ENCODE data around the gene ERC2.

Gene ERC2

DNA sequence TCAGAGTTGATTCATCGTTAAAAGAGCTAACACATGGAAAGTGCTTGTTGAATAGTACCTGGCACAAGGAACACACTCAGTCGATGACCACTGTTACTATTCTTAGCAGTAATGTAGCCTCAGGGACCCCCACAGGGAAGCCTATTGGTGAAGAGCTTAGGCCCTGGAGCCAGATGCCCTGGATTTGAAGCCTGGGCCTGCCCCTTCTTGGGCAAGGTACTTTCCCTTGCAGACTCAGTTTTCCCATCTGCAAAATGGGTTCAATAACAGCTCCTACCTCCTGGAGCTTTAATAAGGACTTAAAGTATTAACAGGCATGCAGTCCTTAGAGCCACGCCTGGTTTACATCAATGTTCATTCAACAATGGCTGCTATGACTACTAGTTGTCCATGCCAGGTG is 884.2 kb downstream of the ERC2 start:
- DNase-seq (ENCODE audit: low spot score): no peak

DNA sequence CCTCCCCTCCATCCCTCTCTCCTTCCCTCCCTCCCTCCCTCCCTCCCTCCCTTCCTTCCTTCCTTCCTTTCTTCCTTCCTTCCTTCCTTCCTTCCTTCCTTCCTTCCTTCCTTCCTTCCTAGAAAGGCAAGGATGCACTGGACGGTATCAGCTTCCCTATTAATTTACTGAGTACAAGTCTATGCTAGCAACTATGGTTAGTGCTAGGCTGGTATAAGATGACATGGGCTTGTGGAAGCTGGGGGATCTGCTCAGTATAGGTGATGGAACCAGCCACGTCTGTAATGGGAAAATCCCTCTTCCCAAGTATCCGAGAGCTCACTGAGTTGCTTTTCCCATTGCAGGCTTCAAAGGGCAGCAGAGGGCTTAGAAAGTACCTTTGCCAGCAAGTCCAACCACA is 884.8 kb downstream of the ERC2 start:
- no peak for DNase-seq (ENCODE audit: low spot score)

DNA sequence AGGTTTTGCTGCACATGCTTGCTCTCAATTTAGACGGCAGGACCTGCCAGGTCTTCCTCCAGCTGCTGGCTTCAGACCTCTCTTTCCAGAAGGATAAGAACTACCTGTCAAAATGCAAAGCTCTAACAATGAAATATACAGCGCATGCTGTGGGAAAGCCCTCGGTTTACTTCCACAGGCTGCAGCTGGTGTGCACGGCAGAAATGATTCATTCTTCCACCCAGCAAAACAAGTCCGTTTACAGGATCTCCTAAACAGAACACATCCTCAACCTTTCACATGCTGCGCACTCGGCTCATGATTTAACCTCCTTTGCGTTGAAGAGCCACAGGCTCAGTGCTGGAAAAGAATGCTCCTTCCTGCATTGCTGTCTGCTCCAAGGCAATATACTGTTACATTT is 888.8 kb downstream of the ERC2 start:
- no peak for DNase-seq (ENCODE audit: low spot score)

DNA sequence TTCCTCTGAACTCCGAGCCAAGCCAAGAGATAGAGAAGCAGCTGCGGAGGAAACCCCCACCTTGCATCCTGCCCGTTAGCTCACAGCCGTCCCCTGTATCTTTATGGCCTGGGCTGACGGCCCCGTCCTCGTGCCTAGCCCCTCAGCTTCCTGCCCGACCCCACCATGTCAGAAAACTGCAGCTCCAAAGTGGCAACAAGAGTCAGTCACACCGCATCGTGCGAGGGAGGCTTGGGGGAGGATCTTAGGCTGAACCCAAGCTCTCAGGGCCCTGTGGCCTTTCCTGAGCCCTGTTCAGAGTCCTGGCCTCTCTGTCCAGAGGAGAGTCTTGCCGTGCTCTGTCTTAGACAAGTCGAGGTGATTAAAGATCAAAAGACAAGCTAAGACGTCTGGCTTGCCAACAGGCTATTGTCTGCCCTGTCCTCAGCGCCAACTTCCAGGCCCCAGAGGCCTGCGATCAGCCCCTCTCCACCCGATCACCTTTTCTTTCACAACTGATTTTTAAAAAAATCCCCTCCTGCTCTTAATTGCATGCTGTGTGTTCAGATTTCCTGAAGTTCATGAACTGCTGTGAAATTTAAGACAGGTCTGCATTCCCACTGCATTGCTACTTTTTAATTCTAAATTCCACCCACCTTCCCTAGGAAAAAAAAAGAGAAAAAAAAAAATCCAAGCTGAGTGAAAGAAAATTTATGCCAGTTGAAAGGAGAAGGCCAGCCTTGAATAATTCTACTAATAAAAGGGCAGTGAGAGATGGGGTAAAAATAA is 891.5 kb downstream of the ERC2 start:
- DNase-seq (ENCODE audit: low spot score): no peak

DNA sequence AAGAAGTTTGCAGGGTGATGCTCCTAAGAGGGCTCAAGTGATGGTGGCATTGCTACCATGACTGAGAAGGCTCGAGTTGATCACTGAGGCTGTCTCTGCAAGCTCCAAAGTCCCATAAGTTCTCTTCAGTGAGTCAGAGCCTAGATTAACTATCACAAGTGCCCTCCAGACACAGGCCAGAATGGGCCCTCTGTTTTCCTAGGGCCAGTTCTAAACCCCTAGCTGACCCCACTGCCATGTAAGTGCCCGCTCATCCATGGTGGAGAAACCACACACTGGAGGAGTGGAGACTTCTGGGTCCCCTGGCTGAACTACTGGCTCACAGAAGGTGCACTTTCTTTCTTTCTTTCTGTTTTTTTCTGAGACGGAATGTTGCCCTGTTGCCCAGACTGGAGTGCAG is 893.6 kb downstream of the ERC2 start:
- DNase-seq (ENCODE audit: low spot score): no peak

DNA sequence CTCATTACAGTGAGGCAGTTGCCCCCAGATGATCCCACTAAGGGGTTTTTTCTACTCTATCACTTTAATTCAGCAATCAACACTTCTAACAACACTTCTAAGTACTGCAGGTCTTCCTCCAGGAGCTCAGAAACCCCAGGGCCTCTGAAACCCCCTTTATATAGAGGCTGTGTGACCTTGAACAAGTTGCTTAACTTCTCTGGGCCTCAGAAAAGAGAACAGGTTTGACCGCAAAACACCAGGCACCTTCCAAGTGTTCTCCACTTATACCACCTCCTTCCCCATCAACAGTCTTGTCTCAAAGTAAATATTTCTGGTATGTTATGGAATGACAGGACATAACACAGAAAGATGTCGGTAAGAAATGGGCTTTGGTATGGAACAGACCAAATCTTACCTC is 895.5 kb downstream of the ERC2 start:
- DNase-seq (ENCODE audit: low spot score): no peak

DNA sequence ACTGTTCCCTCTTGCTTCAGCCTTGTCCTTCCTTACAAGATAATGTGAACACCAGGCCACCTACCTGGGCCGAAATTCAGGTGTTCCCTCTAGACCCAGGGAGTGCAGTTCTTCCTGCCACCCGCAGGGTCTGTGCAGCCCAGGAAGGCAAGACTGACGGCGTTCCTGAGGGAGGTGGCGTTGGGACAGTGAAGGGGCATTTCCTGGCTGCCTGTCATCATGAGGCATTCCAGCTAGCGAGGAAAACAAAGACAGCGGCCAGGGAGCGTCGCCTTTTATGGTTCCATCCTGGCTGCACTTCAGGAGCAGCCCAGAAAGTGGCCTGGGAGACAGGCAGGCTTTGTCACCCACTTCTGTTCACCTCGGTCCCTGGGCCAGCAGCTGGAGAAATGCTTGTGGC is 896.4 kb downstream of the ERC2 start:
- DNase-seq (ENCODE audit: low spot score): no peak

DNA sequence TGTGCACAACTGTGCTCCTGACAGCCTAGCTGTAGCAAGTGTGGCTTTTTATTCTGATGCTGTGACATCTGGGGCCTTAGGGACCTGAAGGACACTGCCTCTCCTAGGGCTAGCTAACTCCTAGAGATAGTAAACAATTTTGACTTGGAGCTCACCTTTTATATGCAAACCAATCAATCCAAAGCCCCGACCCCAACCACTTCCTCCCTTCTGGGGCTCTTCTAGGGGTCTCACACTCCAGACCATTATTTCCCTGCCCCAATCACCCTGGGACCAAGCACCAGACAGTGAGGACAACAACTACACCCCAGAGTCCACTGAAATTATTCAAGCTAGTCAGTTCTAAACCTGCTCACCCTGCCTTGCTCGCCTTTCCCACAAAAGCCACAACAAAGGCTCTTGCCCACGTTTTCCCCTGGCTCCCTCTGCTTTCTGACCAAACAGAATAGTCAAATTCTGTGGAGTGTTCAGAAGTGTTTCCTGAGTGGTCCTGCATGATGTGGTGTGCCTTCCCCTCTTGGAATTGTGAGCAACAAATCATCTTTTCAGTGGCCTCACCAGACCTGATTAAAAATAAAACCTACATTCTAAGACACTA is 897.0 kb downstream of the ERC2 start:
- no peak for DNase-seq (ENCODE audit: low spot score)

DNA sequence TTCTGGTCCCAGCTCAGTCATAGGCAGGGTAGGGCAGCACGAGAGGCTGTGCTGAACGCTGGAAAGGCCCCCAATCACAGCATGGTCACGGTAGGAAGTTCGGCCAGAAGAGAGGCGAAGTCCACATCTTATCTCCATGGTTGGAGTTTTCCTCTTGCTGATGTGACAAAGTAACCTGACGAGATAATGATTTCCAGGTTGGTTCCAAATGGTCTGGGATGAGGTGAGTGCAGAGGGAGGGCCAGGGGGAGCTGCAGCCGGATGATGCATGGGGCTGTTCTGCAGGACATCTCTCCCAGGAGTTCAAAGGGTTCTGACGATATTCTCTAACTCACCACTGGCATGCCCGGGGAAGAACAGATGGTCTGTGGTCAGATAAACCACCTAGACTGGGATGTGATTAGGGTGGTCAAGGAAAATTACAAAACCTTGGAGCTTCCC is 898.0 kb downstream of the ERC2 start:
- DNase-seq (ENCODE audit: low spot score): no peak

DNA sequence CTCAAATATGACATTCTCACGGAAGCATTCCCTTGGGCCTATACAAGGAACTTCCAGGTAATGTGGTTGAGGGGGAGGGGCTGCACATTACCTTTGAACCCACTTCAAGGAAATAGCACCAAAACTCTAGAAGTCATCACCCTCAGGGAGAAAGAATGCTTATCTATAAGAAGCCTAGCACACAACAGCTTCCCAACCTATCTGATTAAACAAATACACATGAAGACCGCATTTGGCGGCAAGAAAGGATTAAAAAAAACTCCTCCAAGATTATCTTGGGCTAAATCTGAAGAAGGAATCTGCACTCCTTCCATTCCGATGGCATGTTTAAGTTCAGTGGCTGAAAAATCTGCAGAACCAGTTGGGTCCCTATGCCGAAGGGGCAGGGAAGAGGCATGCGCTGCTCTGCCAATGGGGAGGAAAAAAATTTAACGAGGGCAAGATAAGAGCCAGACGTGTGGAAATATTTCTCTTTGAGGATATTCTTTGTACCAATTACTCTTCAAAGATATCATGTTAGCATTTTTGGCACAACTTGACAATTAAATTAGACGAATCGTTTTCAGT is 899.2 kb downstream of the ERC2 start:
- DNase-seq (ENCODE audit: low spot score): no peak

DNA sequence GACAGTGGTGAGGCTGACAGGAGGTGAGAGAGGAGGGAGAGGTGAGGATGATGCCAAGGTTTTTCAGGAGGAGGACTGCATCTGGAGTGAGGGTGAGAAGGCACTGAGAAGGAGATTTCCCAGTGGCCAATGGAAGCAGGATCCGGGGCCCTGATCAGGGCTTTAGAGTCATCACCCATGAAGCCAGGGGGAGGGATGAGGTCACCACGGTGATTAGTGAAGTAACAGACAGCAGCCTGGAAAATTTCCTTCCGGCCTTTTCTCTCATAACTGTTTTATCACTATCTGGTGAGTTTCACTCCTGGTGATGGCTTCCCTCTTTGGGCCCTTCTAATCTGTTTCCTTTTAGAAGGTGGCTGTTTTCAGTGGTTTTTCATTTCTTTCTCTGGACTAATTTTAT is 900.7 kb downstream of the ERC2 start:
- DNase-seq (ENCODE audit: low spot score): no peak

DNA sequence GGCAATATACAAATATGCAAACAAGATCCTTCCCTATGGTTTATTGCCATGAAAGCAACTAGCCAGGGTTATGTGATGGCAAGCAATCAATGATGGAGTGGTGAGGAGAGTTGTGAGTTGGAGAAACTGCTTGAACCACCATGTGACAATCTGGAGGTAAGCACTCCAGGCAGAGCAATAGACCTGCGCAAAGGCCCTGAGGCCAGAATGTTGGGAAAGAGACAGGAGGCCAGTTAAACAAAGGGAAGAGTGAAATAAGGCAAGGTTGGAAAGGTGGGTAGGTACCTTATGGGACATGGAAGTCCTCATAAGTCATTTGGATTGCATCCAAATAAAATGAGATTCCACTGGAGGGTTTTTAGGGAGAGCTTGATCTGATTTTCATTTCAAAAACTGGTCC is 901.1 kb downstream of the ERC2 start:
- DNase-seq (ENCODE audit: low spot score): no peak

DNA sequence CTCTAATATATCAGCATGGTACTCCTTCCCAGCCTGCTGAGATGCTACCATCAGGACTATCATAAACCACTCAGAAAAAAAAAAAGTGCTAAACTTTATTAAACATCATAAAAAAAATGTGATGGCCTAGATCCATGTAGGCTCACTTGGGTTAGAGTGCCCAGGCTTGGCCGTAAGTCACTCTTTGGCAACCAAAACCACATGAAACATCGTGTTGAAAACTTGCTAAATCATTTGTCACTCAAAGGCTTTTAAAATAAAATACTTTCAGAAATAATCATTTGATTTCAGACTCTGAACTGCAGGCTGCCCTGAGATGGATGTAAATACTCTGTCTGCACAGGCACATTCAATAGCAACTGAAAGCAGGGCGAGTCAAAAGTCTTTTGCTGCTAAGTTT is 902.7 kb downstream of the ERC2 start:
- DNase-seq (ENCODE audit: low spot score): no peak

DNA sequence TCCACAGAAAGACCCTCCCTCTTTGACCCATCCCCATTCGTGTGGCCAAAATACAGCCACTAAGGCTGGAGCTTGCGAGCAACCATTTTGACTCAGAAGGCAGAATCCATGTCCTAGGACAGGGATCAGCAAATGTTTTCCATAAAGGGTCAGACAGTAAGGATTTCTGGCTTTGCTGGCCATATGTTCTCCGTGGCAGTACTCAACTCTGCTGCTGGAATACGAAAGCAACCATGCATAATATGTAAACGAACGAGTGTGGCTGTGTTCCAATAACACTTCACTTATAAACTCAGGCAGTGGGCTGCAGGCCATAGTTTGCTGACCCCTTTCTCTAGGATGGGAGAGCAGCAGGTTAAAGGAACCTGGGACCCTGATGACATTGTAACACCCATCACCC is 903.5 kb downstream of the ERC2 start:
- DNase-seq (ENCODE audit: low spot score): no peak

DNA sequence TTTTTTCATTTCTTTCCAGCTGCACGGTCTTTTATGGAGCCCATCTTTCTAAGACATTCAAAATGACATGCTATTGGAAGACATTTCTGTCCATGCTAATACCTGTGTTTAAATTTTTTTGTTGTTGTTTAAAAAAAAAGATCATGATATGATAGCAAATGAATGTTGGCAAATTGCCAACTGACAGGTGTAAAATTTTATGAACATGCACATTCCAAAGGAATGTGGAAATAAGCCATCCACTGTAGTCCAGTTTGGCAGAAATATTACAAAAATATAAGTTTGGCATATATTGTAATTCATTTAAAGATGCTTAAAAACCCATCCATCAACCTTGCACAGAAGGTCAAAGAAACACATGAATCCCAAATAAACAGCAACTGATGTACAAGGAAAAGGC is 905.6 kb downstream of the ERC2 start:
- no peak for DNase-seq (ENCODE audit: low spot score)

DNA sequence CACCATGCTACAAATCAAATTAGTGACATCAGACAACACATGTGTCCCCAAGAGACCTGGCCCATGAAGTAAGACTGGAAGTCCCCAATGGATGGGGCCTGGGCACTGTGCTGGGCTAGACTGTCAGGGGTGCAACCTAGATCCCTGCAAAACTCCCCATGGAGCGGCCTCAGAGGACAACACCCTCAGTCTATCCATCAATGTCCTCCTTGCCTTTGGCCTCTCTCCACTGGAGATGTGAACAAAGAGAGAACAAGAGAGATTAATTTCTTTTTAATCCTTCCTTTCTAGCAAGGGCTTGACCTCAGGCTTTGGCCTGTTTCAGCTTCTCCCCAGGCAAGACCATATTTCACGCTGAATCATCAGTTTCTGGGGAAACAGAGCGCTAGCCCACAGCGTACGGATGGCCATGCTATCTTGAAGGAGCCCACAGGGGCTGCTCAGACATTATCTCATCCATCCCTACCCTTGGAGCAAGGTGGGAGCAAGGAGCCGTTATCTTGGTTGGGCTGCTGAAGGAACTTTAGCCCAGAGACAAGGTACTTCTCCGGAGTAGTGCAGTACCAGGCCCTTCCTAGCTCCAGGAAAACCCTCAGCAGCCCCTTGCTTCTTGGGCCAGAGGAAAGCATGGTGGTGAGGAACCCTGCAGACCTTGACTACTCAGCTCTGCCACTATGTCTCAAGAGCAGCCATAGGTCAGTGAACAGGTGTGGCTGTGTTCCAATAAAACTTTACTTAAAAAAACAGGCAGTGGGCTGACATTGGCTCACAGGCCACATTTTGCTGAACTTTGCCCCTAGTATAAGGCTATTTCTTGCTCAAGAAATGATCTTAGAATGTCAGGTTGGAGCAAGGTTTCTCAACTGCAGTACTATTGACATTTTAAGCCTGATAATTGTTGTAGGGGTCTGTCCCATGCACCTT is 908.5 kb downstream of the ERC2 start:
- DNase-seq (ENCODE audit: low spot score): no peak

DNA sequence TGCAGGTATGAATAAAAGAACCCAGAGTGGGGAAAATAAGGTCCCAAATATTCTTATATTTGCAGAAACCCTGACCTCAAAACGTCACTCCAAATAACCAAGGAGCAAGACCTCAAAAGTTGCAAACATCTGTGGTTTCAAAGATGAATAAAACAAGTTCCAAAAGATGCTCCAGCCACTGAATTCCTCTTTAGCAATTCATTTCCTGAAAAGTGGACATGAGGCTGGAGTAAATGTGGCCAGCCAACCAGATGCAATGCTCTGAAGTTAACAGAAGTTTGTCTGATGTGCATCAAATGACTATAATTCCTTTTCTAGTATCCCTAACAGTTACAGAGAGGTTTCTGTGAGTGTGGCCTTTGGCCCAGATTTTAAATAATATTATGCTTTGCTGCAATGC is 910.0 kb downstream of the ERC2 start:
- no peak for DNase-seq (ENCODE audit: low spot score)

DNA sequence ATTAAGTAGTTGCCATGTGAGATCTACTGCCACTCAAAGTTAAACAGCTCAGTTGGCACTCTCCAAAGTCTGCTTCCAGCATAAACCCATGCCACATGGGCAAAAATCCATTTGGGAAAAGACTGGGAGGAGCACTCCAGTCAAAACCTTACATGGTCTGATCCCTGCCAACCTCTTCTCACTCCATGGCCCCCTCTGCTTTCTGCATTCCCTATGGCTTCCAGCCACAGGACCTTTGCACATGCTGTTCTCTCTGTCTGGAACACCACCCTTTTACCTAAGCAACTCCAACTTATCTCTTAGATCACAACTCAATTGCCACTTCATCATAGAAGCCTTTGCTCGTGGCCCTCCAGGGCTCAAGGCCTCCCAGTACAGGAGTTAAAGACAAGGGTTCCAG is 910.7 kb downstream of the ERC2 start:
- DNase-seq (ENCODE audit: low spot score): no peak

DNA sequence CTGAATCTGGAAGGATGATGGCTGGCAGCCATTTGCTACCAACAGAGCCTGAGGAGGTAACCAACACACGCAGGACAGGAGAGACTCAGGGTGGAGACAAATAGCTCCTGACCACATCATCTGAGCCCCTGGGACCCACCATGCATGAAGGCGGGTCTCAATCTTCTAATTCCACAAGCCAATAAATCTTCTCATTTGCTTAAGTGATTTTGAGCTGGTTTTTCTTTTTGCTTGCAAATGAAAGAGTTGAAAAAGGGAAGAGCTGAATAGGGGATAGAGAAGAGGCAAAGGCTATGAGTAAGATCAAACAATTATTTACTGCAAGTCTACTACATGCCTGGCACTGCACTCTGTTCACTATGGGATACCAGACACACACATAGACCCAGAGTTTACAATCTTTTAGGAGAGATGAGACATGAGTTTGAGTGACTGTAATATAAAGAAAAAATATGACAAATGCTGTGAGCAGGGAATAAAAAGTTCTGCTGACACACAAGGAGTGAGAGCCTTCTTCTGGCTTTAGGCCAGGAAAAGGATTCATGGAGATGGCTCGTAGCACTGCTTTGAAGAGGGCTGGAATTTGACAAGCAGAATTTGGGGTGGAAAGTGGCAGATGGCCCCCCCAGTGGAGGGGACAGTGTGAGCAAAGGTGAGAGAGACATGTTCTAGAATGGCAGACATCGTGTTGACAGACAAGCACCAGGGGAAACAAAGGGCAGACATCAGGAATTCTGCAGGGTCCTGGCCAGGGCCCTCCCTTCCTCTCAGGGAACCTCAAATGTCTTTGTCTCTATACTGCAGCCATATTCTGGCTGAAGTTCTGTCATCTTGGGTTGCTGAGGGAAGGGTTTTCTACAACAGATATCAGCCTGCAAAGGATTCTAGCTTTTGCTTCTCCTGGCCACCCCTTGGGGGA is 911.4 kb downstream of the ERC2 start:
- DNase-seq (ENCODE audit: low spot score): no peak

DNA sequence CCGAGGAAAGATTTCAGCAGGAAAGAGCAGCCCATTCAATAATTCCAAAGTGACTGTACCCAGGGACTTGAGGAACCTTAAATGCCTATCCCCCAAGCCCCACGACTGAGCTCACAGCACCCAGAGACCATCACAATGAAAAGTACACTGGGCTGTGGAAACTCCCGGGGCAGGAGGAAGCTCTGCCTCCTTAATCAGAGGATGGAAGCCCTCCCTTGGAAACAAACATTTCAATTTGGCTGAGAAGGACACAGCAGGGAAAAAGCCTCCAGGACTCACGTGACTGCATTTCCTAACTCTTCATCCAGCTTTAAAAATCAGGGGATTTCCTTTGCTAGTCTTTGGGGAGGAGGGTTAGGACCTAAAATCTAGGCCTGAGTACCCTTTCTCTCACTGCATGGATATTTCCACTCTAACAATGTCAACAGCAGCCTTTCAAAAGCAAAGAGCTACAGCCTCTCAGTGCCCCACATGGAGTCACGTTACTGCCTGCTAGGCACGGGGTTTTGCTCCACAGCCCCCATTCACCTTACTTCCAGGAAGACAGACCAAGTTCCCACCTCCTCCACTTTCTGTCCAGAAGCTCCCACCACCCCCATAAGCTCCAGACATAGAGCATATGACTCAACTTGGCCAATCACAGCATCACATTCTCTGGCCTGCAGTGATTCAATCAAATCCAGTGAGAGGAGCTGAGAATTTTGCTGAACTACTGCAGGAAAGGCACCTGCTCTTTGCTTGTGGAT is 912.2 kb downstream of the ERC2 start:
- no peak for DNase-seq (ENCODE audit: low spot score)
